ENCODE results near the gene NCEH1.

Gene NCEH1

DNA sequence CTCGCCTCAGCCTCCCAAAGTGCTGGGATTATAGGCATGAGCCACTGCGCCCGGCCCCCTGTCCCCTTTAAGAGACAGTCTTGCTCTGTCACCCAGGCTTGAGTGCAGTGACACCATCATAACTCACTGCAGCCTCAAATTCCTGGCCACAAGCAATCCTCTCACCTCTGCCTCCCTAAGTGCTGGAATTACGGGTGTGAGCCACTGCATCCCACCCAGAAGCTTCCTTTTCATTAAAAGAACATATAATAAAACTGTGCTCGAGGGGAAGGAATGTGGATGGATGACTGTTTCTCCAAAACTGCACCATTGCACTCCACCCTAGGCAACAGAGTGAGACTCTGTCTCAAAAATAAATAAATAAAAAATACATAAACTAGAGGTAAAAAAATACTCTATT, 70.1 kb downstream of the NCEH1 start:
- no peak for DNase-seq

DNA sequence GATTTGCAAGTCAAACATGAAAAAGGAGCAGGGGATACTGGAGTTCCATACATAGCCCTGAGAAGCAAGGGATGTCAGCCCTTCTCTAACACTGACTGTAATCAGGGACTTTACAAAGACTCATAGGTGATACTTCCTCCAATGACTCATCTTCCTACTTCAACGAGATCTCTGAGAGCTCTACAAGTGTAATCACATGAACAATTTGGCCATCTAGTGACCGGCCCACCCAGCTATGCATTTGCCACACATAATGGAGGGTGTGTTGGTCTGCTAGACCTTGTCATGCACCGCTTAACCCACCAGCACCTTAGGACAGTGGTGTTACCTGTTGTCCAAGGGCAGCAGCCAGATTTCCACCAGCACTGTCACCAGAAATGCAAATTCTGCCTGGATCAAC, 75.3 kb downstream of the NCEH1 start:
- DNase-seq, result peak; percentile 30

DNA sequence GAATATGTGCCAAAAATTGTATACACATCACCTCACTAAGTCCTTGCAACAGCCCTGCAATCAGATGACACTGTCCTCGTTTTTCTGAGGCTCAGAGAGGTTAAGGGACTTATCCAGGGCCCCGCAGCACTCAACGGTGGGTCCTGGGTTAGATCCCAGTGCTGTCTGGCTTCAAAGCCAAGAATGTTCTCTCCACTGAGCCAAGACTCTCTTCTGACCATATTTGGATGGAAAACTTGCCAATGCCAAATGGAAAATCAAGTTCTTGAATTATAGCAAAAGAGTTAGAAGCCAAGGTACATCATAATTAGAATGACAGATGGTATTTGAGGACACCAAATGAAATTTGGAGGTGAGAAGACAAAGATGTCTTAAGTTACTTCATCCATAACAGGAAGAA, 75.9 kb downstream of the NCEH1 start:
- DNase-seq, result no peak

DNA sequence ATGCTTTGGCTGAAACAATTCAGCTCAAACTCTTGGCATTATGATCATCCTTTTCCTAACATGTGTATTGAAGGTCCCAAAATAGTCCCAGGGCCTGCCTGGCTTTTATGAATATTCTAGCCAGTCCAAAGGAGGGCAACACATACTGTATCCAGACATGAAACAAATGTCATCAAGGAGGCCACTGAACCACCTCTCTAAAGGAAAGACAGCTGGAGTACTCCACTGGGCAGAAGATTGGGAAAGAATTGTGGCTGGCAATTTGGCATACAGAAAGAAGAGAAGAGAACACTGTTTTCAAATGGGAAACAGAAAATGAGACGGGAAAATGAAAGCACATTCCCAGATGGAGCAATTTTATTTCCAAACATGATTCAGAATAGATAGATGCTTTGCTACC, 80.6 kb downstream of the NCEH1 start:
- DNase-seq, result no peak

DNA sequence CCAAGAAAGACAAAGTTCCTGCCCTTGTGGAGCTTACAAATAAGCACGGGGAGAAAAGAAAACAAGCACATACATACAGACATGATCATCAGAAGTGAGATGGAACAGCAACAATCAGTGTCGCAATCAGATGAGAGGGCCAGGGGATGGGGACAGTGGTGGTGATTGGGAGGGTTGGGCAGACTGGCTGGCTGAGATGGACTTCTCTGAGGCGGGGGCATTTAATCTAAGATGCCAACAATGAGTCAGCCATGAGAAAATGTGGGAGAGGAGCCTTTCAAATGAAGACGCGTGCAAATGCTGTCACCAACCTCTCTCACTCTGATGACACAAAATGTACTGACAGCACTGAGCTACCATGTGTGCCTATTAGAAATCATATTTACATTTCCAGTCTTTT, 81.4 kb downstream of the NCEH1 start:
- DNase-seq, result no peak

DNA sequence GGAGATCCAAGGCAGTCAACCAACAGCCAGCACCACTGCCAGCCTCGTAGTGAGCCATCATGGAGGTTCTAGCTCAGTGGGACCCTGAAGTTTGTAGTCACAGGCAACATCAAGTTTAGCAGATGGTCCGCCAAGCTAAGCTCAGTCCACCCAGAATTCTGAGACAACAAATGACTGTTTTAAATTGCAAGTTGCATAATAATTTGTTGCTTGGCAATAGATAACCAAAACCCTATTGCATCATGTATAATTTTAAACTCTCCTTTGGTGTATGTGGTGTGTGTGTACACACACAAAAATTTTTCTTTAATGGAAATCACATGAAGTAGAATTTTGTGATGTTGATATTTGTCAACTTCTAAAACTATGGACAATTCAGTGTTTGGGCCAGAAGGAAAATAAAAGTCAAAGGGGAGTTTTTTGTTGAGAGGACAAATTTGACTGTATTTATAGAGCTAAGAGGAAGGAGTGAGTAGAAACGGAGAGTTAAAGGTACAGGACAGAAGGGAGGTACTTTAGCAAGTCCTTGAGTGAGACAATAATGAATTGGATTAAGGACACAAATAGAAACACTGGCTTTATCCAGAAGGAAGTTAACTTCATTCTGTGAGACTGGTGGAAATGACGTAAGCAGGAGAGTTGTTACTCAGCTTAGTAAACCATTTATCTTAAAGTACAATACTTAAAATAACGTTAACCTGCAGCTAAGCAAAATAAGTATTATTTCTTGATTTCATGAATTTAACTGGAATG, 83.6 kb downstream of the NCEH1 start:
- DNase-seq, result no peak

DNA sequence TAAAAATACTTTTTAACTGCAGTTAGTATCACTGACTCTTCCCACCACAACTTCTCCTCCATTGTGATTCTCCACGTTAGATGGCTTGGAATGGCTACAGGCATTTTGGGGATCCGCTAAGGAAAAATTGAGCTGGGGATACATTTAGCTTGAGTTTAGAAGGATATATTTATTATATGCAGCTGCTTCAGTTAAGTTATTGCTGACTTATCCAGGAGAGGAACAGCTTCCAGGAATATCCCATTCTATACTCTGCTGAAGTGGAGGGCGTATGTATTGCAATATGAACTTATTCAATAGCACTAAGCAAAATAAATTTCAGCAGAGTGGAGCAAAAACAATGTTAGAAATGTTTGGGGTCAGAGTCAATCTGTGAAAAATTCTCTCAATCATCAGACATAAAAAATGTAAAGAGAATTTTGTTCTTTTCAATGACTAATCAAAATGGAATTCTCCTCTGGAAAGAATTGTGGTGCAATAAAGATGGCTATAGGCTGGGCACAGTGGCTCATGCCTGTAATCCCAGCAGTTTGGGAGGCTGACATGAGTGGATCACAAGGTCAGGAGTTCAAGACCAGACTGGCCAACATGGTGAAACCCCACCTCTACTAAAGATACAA, 84.7 kb downstream of the NCEH1 start:
- DNase-seq, result no peak

DNA sequence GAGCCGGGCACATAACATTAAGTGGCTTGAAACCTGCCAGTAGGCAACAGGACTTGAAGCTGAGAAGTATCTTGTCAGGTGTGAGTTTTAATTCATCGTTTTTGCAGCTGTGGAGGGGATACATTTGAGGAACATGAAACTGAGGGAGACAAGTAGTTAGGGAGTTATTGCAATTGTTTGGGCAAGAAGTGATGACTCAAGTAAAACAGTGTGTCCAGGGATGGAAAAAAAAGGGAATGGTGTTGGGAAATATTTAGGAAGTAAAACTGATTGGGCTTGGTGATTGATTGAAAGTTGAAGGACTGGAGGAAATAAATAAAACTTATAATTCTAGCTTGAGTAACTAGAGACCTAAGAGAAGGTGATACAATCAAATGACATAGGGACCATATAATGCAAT, 85.5 kb downstream of the NCEH1 start:
- no peak for DNase-seq

DNA sequence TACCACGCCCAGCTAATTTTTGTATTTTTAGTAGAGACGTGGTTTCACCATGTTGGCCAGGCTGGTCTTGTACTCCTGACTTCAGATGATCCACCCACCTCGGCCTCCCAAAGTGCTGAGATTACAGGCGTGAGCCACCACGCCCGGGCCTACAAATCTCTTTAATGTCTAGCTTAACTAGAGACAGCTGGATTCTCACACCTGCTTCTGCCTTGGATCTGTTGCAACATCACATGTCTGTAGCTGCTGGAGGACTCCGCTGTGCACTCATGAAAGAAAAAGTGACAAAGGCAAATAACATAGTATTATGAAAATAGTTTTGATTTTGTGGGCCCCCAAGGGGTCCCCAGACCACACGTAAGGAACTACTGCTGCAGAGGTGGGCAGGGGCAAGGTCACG, 85.9 kb downstream of the NCEH1 start:
- no peak for DNase-seq

DNA sequence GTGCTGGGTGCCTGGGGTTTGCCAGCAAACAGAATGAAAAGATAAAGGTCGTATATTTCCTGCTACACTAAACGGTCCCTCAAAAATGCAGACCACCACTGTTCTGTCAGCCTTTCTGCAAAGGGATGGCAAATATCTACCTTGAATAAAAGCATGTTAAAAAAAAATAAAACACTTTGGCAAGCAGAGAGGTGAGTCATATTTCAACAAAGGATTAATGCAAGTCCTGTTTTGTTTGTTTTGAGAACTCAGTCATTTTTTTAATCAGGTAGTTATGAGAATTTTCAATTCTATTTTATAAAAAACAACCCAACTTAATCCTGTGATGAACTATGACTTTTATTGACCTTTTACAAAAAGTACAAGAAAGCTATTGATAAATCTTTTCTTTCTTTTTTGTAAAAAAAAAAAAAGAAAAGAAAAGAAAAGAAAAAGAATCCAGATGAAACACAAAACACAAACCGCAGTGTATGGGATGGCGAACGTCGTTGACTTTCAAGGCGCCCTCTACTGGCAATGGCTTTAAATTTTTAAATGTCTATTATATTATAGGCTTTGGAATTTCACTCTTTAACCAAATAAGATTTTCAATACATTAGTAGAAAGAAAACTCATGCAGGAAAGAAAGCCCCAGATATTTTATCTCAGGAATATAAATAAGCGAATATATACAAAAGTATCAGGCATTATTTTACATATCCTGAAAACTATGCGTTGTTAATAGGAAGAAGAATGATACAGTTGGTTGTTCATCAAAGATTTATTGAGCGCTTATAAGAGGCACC, 87.8 kb downstream of the NCEH1 start:
- DNase-seq, result peak; percentile 62

DNA sequence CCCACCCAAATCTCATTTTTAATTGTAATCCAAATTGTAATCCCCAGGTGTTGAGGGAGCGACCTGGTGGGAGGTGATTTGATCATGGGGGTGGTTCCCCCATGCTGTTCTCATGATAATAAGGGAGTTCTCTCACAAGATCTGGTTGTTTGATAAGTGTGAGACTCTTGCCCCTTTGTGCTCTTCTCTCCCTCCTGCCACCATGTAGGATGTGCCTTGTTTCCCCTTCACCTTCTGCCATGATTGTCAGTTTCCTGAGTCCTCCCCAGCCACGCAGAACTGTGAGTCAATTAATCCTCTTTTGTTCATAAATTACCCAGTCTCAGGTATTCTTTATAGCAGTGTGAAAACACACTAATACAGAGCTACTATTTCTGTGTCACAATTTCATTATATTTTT, 88.7 kb downstream of the NCEH1 start:
- DNase-seq, result no peak

DNA sequence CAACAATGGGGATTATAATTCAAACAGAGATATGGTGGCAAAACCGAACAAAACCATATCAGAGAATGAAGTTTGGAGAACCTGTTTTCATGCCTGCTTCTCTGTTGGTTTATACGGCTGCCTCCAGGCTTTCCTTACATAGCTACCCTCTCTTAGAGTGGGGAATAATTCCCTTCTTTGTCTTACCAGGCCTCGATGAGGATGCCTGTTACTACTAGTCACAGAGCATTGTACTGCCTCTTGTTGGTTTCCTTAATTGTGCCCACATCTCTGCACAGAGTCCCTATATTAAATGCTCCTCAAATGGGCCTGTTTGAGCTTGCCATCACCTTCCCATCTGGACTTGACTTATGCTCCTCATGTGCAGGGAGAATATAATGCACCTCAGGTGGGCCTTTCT, 92.9 kb downstream of the NCEH1 start:
- no peak for DNase-seq

DNA sequence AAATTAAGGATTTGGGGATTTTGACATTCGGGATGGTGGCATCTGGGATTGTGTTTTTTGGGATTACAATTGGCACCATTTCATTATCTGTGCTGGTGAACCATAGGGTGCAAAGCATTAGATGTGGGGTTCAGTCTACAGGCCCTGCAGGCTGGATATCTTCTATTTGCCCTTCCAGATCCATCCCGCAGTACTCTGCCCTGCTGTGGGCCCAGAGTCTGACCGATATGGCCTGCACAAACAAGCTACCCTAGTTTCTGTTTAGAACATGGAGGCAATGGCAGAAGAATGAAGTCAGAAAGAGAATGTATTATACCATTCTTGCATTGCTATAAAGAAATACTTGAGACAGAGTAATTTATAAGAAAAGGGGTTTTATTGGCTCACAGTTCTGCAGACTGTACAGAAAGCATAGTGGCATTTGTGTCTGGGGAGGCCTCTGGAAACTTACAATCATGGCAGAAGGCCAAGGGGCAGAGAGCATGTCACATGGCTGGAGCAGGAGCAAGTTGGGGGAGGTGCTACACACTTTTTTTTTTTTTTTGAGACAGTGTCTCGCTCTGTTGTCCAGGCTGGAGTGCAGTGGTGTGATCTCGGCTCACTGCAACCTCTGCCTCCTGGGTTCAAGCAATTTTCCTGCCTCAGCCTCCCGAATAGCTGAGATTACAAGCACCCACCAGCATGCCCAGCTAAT, 93.7 kb downstream of the NCEH1 start:
- no peak for DNase-seq

DNA sequence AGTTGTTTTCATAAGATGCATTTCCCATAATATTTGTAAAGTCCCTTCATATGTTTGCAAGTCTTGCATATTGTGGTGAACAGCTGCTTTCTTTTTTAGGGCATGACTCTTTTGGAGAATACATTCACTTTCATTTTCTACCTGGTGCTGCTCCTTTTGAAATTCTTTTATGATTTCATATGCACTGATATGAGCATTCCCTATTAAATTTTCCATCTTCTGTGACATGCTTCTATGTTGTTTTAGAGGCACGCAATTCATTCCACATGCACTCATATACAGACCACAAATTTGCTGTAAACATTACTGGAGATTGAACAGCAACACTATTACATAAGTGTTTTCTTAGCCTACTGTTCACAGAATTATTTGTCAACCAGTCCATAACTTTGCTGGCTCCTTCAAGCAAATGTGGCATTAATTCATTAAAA, 94.8 kb downstream of the NCEH1 start:
- no peak for DNase-seq

DNA sequence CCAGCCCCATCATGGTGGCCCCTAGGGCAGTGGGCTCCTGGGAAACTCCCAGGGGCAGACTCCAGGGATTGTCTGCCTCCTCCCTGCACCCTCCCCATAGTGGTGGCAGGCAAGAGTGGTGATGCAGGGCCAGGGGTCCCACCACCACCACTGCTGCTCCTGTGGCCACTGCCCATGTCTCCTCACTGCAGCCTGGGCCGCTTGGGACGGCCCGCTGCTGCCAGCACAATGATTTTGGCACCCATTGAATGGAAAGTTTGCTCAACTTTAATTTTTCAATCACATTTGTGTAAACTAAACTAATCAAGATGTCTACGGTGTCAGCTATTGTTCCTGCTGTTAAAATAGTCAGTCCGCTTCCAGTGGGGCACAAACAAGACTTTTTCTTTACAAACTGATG, 95.6 kb downstream of the NCEH1 start:
- no peak for DNase-seq

DNA sequence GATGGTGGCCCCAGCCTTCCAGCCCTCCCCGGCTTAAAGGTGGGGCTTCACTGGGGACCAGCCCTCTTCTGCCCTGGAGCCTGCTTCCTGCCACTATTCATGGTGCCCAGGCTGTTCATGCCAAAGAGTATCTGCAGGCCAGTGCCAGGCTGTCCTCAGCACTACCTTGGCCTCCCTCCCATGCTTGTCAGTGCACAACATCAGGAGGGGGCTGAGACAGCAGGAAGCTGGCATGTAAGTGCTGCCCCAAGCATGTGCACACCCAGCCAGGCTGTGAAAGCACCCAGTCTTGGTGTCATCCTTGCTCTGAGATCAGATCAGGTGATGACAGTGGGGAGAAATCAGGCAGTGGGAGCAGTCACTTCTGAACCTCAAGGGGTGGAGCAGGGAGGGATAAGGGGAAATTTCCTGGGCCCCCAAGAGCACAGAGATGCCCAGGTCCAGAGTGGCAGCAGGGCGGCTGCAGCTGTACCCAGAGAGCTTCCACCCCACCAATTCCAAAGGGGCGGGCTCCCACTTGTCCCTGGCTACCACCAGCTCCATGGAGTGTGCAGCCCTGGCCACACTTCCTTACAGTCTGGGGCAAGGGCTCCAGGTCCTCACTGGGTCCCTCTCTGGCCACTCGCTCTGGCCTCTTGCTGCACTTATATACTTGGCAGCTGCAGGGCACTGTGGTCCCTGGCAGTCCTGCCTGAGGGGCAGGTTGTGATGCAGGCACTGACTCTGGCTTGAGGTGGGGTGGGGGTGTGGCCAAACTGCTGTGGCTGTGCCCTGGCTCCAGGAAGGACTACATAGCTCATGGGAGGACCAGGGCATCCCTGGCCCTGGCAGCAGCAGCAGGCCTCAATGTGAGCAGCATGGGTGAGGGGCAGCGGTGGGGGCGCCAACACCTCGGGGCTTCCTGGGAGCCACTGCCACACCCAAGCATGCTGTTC, 96.3 kb downstream of the NCEH1 start:
- no peak for DNase-seq

DNA sequence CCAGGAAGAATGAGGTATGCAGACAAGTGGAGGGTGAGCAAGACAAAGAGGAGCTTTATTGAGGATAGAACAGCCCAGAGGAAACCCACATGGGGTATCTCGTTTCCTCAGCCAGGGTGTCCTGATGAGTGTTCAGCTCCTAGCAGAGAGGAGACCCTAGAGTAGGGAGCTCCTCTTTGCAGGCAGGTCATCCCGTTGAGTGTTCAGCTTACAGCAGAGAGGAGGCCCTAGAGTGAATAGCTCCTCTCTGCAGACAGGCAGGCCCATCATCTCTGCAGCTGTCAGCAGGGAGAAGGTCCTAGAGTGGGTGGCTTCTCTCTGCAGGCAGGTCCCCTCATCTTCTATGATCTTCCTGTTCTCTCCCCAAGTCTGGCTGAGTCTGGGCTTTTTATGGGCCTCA, 97.0 kb downstream of the NCEH1 start:
- no peak for DNase-seq

DNA sequence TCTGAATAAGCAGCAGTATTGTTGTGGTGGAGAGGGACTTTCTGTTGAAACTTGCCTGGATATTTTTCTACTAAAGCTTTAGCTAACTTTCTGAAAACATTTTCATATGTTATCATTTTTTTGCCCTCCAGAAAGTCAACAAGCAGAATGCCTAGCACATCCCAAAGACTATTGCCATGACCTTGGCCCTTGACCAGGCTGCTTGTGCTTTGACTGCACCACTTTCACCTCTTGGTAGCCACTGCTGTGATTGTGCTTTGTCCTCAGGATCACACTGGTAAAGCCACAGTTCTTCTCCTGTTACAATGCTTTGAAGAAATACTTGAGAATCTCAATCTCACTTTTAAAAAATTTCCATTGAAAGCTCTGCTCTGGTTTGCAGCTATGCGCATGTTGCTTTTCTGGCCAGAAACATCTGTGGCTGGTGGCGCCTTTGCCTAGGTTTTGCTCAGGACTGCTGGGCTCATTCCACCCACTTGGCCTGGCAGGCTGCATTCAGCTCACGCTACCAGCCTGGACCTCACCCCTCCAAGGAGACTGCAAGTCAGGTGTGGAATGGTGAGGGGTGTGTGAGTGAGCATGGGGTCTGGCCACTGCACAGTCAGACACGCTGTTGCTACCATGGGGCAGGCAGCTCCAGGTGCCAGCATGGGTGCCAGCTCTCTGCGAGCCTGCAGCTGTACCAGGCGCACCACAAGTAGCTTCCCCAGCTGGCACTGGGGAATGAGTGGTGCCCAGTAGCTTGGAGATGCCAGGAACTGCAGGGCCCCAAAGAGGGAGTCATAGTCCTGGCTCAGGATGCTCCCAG, 97.8 kb downstream of the NCEH1 start:
- DNase-seq, result no peak

DNA sequence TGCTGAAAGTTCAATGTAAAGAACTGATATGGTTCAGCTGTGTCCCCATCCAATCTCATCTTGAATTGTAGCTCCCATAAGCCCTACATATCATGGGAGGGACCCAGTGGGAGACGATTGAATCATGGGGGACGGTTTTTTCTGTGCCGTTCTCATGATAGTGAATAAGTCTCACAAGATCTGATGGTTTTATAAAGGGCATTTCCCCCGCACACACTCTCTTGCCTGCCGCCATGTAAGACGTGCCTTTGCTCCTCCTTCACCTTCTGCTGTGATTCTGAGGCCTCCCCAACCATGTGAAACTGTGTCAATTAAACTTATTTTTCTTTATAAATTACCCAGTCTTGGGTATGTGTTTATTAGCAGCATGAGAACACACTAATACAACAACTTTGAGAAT, 101.1 kb downstream of the NCEH1 start:
- DNase-seq, result no peak

DNA sequence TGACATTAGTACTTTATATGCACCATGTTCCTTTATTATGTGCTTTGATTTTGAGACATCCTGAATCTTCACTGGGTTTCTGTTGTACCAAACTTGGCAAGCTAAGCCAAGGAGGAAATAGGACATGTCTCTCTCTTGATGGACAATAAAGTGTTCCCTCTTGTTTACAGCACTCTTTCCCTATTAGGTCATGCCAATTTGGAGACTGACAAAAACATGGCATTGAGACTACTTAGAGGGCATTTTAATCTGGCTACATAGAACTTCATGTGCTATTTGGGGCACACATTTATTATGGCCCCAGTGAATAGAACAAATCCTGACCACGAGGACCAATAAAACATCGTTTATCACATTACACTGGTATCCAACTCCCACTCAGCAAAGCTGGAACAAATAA, 102.3 kb downstream of the NCEH1 start:
- DNase-seq, result no peak

DNA sequence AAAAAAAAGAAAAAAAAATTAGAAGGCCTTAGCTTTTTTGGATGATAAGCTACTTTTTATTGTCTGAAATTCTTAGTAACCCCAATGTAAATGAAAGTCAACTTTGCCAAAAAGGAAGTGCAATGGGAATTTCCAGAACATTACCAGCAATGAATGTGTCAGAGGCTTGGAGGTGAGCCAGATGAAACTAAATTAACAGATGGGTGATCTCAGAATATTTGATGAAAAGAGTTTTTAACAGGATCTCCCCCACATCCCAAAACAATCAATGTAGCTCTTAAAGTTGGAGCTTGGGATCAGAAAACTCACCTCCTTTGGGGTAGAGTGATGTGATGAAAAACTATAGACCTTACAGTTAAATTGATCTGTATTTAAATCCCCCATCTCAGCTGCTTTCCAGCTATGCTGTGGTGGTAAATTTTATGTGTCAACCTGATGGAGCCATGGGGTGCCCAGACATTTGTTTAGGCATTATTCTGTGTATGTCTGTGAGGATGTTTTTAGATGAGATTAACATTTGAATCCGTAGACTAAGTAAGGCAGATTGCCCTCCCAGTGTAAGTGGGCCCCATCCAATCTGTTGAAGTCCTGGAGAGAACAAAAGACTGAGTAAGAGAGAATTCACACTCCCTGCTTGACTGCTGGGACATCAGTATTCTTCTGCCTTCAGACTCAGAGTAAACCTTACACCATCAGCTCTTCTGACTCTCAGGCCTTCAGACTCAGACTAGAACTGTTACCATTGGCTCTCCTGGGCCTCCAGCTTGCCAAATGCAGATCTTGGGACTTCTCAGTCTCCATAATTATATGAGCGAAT, 103.4 kb downstream of the NCEH1 start:
- no peak for DNase-seq

Data from stimulated activated CD8-positive, alpha-beta memory T cell treated with anti-CD3 and anti-CD28 coated beads, Interleukin-4, amount 100 ng/mL, for 48 hours (primary cell).